ENCODE data around the gene NCOA5. TPM values are rescaled to one million over a fixed set of nuclear protein-coding genes. Genes with fewer than 3 reads are reported as not detected.

Gene NCOA5
- total RNA-seq, 1 donor from 2014 or later = 46.4 TPM

DNA sequence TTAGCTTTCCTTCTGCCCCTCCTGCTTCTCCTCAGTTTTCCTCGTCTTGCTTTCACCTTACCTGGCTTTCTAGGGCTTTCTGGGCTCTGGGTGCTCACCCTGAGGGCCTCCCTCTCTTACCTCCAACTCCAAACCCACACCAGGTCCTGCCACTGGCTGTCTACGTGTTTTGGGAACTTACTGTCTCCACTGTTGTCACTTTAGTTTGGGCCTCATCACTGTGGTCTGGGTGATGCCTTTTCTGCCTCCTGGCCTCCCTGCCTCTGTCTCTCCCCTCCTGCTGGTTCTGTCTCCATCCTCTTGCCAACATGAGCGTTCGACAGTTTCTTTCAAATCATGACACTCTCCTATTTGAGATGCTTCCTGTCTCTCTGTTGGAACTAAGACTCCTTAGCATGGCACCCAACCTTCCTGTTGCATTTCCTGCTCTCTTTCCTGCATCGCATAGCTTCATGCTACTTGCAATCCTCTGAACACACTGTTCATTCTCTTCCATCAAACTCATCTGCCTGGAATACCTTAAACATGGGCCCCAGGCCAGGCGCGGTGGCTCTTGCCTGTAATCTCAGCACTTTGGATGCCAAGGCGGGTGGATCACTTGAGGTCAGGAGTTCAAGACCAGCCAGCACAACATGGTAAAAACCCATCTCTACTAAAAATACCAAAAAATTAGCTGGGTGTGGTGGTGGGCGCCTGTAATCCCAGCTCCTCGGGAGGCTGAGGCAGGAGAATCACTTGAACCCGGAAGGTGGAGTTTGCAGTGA, 33.9 kb upstream of the NCOA5 start:
- no peaks in the 10 kb centered on the region for H3K27me3 Mint-ChIP-seq
- H3K9me3 Mint-ChIP-seq = no peaks in the 10 kb centered on the region
- intact Hi-C loops (cut with micrococcal nuclease) = no loop called here
- peak overlapping the region; percentile 59 for H3K27ac Mint-ChIP-seq
- H3K36me3 Mint-ChIP-seq (ENCODE audit: low read depth) = peaks cover 92% of the 10 kb centered on the region
- peaks cover 74% of the 10 kb centered on the region for H3K4me1 Mint-ChIP-seq
- ATAC-seq (ENCODE audit: low read depth) (no peak), DNase-seq (no peak)
- CTCF ChIA-PET = interaction anchor here (1.3 kb wide), 1 partner anchor 9 kb away, joined by 6 read pairs; no protein-coding TSS in a partner anchor
- TF ChIP-seq, protein P1, sequence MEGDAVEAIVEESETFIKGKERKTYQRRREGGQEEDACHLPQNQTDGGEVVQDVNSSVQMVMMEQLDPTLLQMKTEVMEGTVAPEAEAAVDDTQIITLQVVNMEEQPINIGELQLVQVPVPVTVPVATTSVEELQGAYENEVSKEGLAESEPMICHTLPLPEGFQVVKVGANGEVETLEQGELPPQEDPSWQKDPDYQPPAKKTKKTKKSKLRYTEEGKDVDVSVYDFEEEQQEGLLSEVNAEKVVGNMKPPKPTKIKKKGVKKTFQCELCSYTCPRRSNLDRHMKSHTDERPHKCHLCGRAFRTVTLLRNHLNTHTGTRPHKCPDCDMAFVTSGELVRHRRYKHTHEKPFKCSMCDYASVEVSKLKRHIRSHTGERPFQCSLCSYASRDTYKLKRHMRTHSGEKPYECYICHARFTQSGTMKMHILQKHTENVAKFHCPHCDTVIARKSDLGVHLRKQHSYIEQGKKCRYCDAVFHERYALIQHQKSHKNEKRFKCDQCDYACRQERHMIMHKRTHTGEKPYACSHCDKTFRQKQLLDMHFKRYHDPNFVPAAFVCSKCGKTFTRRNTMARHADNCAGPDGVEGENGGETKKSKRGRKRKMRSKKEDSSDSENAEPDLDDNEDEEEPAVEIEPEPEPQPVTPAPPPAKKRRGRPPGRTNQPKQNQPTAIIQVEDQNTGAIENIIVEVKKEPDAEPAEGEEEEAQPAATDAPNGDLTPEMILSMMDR (IDR thresholded peaks at IDR 0.05) = no peak
- POLR2A ChIA-PET = interaction anchor here (1.0 to 1.5 kb wide), 5 partner anchors 12 to 32 kb away, joined by 3 to 4 read pairs (median 4); no protein-coding TSS in a partner anchor
- H3K4me3 Mint-ChIP-seq = peak overlapping the region; percentile 41

DNA sequence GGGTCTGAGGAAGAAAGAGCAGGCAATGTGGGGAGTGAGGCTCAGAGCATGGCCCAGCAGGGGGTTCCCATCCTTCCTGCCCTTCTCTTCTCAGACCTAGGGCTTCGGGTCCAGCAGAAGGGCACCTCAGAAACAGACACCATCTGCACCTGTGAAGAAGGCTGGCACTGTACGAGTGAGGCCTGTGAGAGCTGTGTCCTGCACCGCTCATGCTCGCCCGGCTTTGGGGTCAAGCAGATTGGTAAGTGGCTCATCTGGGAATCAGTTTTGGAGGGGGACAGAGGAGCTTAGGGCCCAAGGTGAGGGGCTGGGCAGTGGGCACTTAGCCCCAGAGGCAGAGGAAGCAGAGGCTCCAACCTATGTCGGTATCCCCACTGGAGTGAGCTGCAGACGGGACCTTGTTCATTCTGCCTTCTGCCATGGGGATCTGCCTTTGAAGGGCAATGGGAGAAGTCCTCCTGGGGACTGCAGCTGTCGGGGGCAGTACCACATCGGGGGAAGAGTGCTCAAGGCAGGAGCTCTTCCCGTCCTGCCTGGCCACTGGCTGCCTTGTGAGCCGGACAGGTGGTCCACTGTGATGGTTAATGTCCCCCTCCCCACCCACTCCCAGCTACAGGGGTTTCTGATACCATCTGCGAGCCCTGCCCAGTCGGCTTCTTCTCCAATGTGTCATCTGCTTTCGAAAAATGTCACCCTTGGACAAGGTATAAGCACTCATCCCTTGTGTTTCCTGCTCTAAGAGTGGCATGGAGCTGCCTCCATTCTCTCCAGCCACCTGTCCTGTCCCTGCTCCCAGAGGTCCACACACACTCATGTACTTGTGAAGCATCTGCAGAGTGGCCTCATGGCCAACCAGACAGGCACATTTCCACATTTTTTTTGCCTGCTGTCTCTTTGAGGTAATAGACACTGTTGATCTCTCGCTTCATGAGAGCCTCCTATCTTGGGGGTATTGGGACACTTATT, 33.0 kb upstream of the NCOA5 start:
- TF ChIP-seq, protein P1 (IDR thresholded peaks at IDR 0.05) = no peak
- no peak for DNase-seq
- no peaks in the 10 kb centered on the region for H3K9me3 Mint-ChIP-seq
- H3K4me1 Mint-ChIP-seq = peaks cover 71% of the 10 kb centered on the region
- no peak for ATAC-seq (ENCODE audit: low read depth)
- H3K27ac Mint-ChIP-seq = peak overlapping the region; percentile 59
- peak overlapping the region; percentile 100 for H3K4me3 Mint-ChIP-seq
- no peaks in the 10 kb centered on the region for H3K27me3 Mint-ChIP-seq
- ChIA-PET CTCF (interaction anchor here (1.3 kb wide), 1 partner anchor 10 kb away, joined by 6 read pairs; no protein-coding TSS in a partner anchor), POLR2A (interaction anchor here (1.1 to 1.4 kb wide), 3 partner anchors 12 to 23 kb away, joined by 3 to 4 read pairs (median 4); no protein-coding TSS in a partner anchor)
- intact Hi-C loops (cut with micrococcal nuclease) = no loop called here
- H3K36me3 Mint-ChIP-seq (ENCODE audit: low read depth) = peaks cover 90% of the 10 kb centered on the region

DNA sequence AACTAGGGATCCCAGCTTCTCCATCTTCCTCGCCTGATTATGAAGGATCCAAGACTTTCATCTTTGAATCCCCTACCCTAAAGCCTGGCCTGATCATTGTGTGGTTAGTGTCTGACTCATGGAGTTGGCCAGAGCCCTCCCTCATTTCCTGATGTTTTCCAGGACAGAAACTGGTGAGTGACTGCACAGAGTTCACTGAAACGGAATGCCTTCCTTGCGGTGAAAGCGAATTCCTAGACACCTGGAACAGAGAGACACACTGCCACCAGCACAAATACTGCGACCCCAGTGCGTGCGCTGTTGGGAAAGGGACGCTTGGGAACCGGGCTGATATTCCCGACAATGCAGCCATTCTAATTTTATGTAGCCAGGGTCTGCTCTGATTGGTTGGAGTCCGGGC, 32.3 kb upstream of the NCOA5 start:
- intact Hi-C loops (cut with micrococcal nuclease) = no loop called here
- ATAC-seq (ENCODE audit: low read depth) = no peak
- Mint-ChIP-seq H3K4me3 (peak overlapping the region; percentile 100), H3K4me1 (peaks cover 71% of the 10 kb centered on the region), H3K36me3 (ENCODE audit: low read depth) (peaks cover 84% of the 10 kb centered on the region), H3K27me3 (no peaks in the 10 kb centered on the region), H3K27ac (peak overlapping the region; percentile 100), H3K9me3 (no peaks in the 10 kb centered on the region)
- TF ChIP-seq, protein P1 (IDR thresholded peaks at IDR 0.05) = no peak
- DNase-seq = no peak
- ChIA-PET CTCF (interaction anchor here (1.3 kb wide), 1 partner anchor 11 kb away, joined by 6 read pairs; no protein-coding TSS in a partner anchor), POLR2A (interaction anchor here (0.6 to 5.6 kb wide), 6 partner anchors 9 to 62 kb away, joined by 3 to 130 read pairs (median 4); no protein-coding TSS in a partner anchor)

- CTCF ChIA-PET = interaction anchor here (1.0 to 3.1 kb wide), 3 partner anchors 9 to 30 kb away, joined by 3 to 13 read pairs (median 8); no protein-coding TSS in a partner anchor
- DNase-seq (no peak), ATAC-seq (ENCODE audit: low read depth) (no peak)
- H3K36me3 Mint-ChIP-seq (ENCODE audit: low read depth) = peaks cover 79% of the 10 kb centered on the region
- peaks cover 68% of the 10 kb centered on the region for H3K4me1 Mint-ChIP-seq
- no peaks in the 10 kb centered on the region for H3K9me3 Mint-ChIP-seq
- TF ChIP-seq, protein P1 (IDR thresholded peaks at IDR 0.05) = no peak
- no peaks in the 10 kb centered on the region for H3K27me3 Mint-ChIP-seq
- POLR2A ChIA-PET = interaction anchor here (0.6 to 5.6 kb wide), 7 partner anchors 10 to 285 kb away, joined by 3 to 130 read pairs (median 4); partner anchors contain the start of gene ELMO2
- H3K4me3 Mint-ChIP-seq = peak overlapping the region; percentile 100
- peak overlapping the region; percentile 100 for H3K27ac Mint-ChIP-seq
- intact Hi-C loops (cut with micrococcal nuclease) = no loop called here
Measured at GRCh38 chr20:46121184-46121930, 31.6 kb upstream of the NCOA5 start.
